Stimulated activated naive CD4-positive, alpha-beta T cell (primary cell): Measurements from ENCODE around the gene NRSN1.

Experiments
- DNase-seq, 6 experiments: peaks; one replicate each; lab custom pipeline; 2025; lab: John Stamatoyannopoulos, UW

NRSN1 gene

GRCh38 chr6:24125980-24126379, at the start of gene NRSN1:
TSS of gene NRSN1 (plus strand) at chr6:24126215. CDS start at chr6:24134328, 8,113 bp downstream.
- no peak for DNase-seq

GRCh38 chr6:24078200-24078599, 47.8 kb upstream of the NRSN1 start:
- no peak for DNase-seq

GRCh38 chr6:24079076-24079475, 46.9 kb upstream of the NRSN1 start:
- DNase-seq: no peak

GRCh38 chr6:24080711-24081110, 45.3 kb upstream of the NRSN1 start:
- DNase-seq: no peak

- no peak for DNase-seq
These were observed 36.3 kb upstream of the NRSN1 start for GRCh38 chr6:24089736-24090135.

- no peak for DNase-seq
These were observed 33.6 kb upstream of the NRSN1 start for GRCh38 chr6:24092407-24092806.

- DNase-seq: no peak
These were observed 32.6 kb upstream of the NRSN1 start for GRCh38 chr6:24093381-24093780.

GRCh38 chr6:24099181-24099580, 26.8 kb upstream of the NRSN1 start:
- no peak for DNase-seq

- no peak for DNase-seq
These were observed 25.8 kb upstream of the NRSN1 start for GRCh38 chr6:24100024-24100769.

- no peak for DNase-seq
These were observed 25.3 kb upstream of the NRSN1 start for GRCh38 chr6:24100770-24101155.

GRCh38 chr6:24105191-24105590, 20.8 kb upstream of the NRSN1 start:
- DNase-seq: no peak

- no peak for DNase-seq
These were observed 19.7 kb upstream of the NRSN1 start for GRCh38 chr6:24106291-24106690.

GRCh38 chr6:24107294-24107693, 18.7 kb upstream of the NRSN1 start:
- no peak for DNase-seq

- DNase-seq: no peak
These were observed 18.0 kb upstream of the NRSN1 start for GRCh38 chr6:24108056-24108455.

- no peak for DNase-seq
These were observed 15.6 kb upstream of the NRSN1 start for GRCh38 chr6:24110417-24110816.

- no peak for DNase-seq
These were observed 12.1 kb upstream of the NRSN1 start for GRCh38 chr6:24113891-24114290.

- DNase-seq: no peak
These were observed 9.0 kb upstream of the NRSN1 start for GRCh38 chr6:24117021-24117420.

GRCh38 chr6:24122139-24122538, 3.9 kb upstream of the NRSN1 start:
- no peak for DNase-seq

- peak in 2 of 6 experiments; percentile 10 to 17 for DNase-seq
These were observed 674 bp downstream of the NRSN1 start for GRCh38 chr6:24126586-24127192.

GRCh38 chr6:24127316-24127715, 1.3 kb downstream of the NRSN1 start:
- no peak for DNase-seq

- no peak for DNase-seq
These were observed 5.7 kb downstream of the NRSN1 start for GRCh38 chr6:24131751-24132150.

GRCh38 chr6:24139080-24139479, 13.1 kb downstream of the NRSN1 start:
- DNase-seq: no peak

- DNase-seq: no peak
These were observed 13.6 kb downstream of the NRSN1 start for GRCh38 chr6:24139639-24140038.

- DNase-seq: no peak
These were observed 14.6 kb downstream of the NRSN1 start for GRCh38 chr6:24140591-24140990.
